OCI-LY3 (cell line): ENCODE data around the gene ADAMTS10.

Experiments
- H2AFZ ChIP-seq: fragments of 200-600, 300-600 bp; shearing (Covaris generic); 2 replicates; pipeline ENCODE4 v1.6.0; 2014; ENCODE audit warnings: antibody characterized with exemption, low read depth, low read length
- H3K27ac ChIP-seq: fragments of 200-600, 300-600 bp; sonication (generic); 2 replicates; pipeline ENCODE4 v1.5.1; 2014; ENCODE audit warnings: mild to moderate bottlenecking, low read length, moderate library complexity, mixed read lengths
- H3K27me3 ChIP-seq: fragments of 200-600, 300-600 bp; sonication (generic); 2 replicates; pipeline ENCODE4 v1.6.1; 2014; ENCODE audit warnings: low read depth, low read length, mixed read lengths
- H3K36me3 ChIP-seq: fragments of 200-600, 300-600 bp; sonication (generic); replicated peaks from 2 replicates; pipeline ENCODE3; 2014; ENCODE audit warnings: low read depth, low read length, mixed read lengths
- H3K4me1 ChIP-seq: fragments of 300-600, 200-600 bp; sonication (generic); 2 replicates; pipeline ENCODE4 v1.6.1; 2014; ENCODE audit warnings: low read length, mixed read lengths
- H3K4me2 ChIP-seq: fragments of 200-600, 300-600 bp; sonication (generic); 2 replicates; pipeline ENCODE4 v1.6.1; 2014; ENCODE audit warnings: low read length, mixed read lengths
- H3K4me3 ChIP-seq: fragments of 300-600, 200-600 bp; sonication (generic); 2 replicates; pipeline ENCODE4 v1.5.1; 2014; ENCODE audit warnings: antibody characterized with exemption, mild to moderate bottlenecking, low read length, moderate library complexity
- H3K79me2 ChIP-seq: fragments of 300-600, 200-600 bp; shearing (Covaris generic); 2 replicates; pipeline ENCODE4 v1.6.1; 2014; ENCODE audit warnings: mild to moderate bottlenecking, low read length, mixed read lengths
- H3K9ac ChIP-seq: fragments of 300-600, 200-600 bp; shearing (Covaris generic); 2 replicates; pipeline ENCODE4 v1.6.0; 2014; ENCODE audit warnings: mild to moderate bottlenecking, low read length, moderate library complexity
- H3K9me3 ChIP-seq: fragments of 200-600, 300-600 bp; shearing (Covaris generic); 2 replicates; pipeline ENCODE4 v1.6.1; 2014; ENCODE audit warnings: low read length, mixed read lengths; ENCODE audit not compliant: insufficient read depth
- H4K20me1 ChIP-seq: fragments of 200-600, 300-600 bp; sonication (generic); 2 replicates; pipeline ENCODE4 v1.6.1; 2016; ENCODE audit warnings: low read length, mixed read lengths; ENCODE audit not compliant: insufficient read depth
- CTCF ChIP-seq: fragments of 200-600, 300-600 bp; sonication (generic); IDR thresholded peaks from 2 replicates; pipeline ENCODE4 v1.5.1; 2014; ENCODE audit warnings: antibody characterized with exemption, low read length, low read depth
- EZH2phosphoT487 ChIP-seq: fragments of 200-600 bp; shearing (Covaris generic); IDR thresholded peaks from 2 replicates; pipeline ENCODE4 v1.6.1; 2018; ENCODE audit warnings: antibody characterized with exemption, mixed run types, low read depth

ADAMTS10 gene

GRCh38 chr19:8615813-8616596 lies 5.5 kb upstream of the ADAMTS10 start:
- no peak overlapping the region for H3K4me2 ChIP-seq

GRCh38 chr19:8615024-8615423 lies 4.5 kb upstream of the ADAMTS10 start:
- Histone ChIP-seq H3K4me2 (no peak overlapping the region), H2AFZ (no peak overlapping the region), H4K20me1 (no peaks in the 10 kb centered on the region), H3K9ac (no peak overlapping the region), H3K9me3 (no peaks in the 10 kb centered on the region), H3K79me2 (no peaks in the 10 kb centered on the region), H3K4me3 (no peak overlapping the region), H3K27ac (no peak overlapping the region), H3K4me1 (no peaks in the 10 kb centered on the region), H3K27me3 (no peaks in the 10 kb centered on the region), H3K36me3 (no peaks in the 10 kb centered on the region)
- TF ChIP-seq CTCF (no peak), EZH2phosphoT487 (no peak)

More at GRCh38 chr19:8615813-8616596, 5.5 kb upstream of the ADAMTS10 start:
- H3K4me1 ChIP-seq, result no peaks in the 10 kb centered on the region
- H3K36me3 ChIP-seq, result no peaks in the 10 kb centered on the region
- H3K4me3 ChIP-seq, result no peak overlapping the region
- no peaks in the 10 kb centered on the region for H3K79me2 ChIP-seq
- no peak overlapping the region for H2AFZ ChIP-seq
- no peaks in the 10 kb centered on the region for H3K27me3 ChIP-seq
- H3K27ac ChIP-seq, result no peak overlapping the region
- H3K9ac ChIP-seq, result no peak overlapping the region
- H4K20me1 ChIP-seq, result no peaks in the 10 kb centered on the region
- TF ChIP-seq EZH2phosphoT487 (no peak), CTCF (peak; percentile 87)
- no peaks in the 10 kb centered on the region for H3K9me3 ChIP-seq

GRCh38 chr19:8614455-8614854 lies 3.9 kb upstream of the ADAMTS10 start:
- no peak overlapping the region for H3K9ac ChIP-seq
- H3K4me2 ChIP-seq, result no peak overlapping the region
- H3K27me3 ChIP-seq, result no peaks in the 10 kb centered on the region
- H3K27ac ChIP-seq, result no peak overlapping the region
- no peaks in the 10 kb centered on the region for H4K20me1 ChIP-seq
- TF ChIP-seq CTCF (no peak), EZH2phosphoT487 (no peak)
- H2AFZ ChIP-seq, result no peak overlapping the region
- H3K79me2 ChIP-seq, result no peaks in the 10 kb centered on the region
- H3K4me1 ChIP-seq, result no peaks in the 10 kb centered on the region
- H3K36me3 ChIP-seq, result no peaks in the 10 kb centered on the region
- H3K4me3 ChIP-seq, result no peak overlapping the region
- H3K9me3 ChIP-seq, result no peaks in the 10 kb centered on the region

DNA sequence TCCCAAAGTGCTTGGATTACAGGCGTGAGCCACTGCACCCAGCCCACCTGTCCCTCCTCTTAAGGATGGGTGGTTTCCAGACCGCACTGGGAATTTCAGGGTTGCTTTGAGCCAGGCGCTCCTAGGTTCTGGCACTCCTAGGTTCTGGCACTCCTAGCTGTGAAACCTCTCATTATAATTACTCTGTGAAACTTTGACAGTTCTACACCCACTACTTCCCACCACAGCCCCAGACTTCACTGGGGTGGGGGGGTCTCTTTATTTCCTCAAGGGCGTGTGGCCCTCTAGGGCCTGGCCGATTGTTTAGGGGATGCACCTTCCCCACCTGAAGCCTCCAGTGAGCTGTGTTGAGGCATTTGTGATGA lies 2.3 kb upstream of the ADAMTS10 start:
- H3K79me2 ChIP-seq, result no peaks in the 10 kb centered on the region
- no peaks in the 10 kb centered on the region for H3K9me3 ChIP-seq
- H3K4me1 ChIP-seq, result no peaks in the 10 kb centered on the region
- H3K27ac ChIP-seq, result no peak overlapping the region
- H3K9ac ChIP-seq, result no peak overlapping the region
- H3K36me3 ChIP-seq, result no peaks in the 10 kb centered on the region
- H3K27me3 ChIP-seq, result no peaks in the 10 kb centered on the region
- TF ChIP-seq CTCF, result no peak
- TF ChIP-seq EZH2phosphoT487, result no peak
- H3K4me2 ChIP-seq, result no peak overlapping the region
- no peak overlapping the region for H3K4me3 ChIP-seq
- H2AFZ ChIP-seq, result no peak overlapping the region
- no peaks in the 10 kb centered on the region for H4K20me1 ChIP-seq
